HG03060 (cell line): ENCODE measurements around the gene NR6A1.
"Not testable (repeated sequence)": the region's sequence is repeated elsewhere in the genome, so short reads cannot be mapped to it uniquely, and the experiment has no call there.

Experiments
- ATAC-seq: cut with Tn5 transposase; IDR thresholded peaks from one replicate; pipeline ENCODE4 v1.9.1; 2021; ENCODE audit warnings: low read depth, moderate number of reproducible peaks; ENCODE audit not compliant: unreplicated experiment

NR6A1 gene

GRCh38 chr9:124778575-124779367 is 7.7 kb upstream of the NR6A1 start:
- ATAC-seq = no peak

GRCh38 chr9:124776954-124777648 is 6.0 kb upstream of the NR6A1 start, which contains the start of gene OLFML2A:
Gene OLFML2A, plus strand, starts transcription at chr9:124777133. Its CDS starts 138 bp downstream, at chr9:124777271.
- no peak for ATAC-seq

- ATAC-seq = no peak
Observed at GRCh38 chr9:124776618-124776953, 5.5 kb upstream of the NR6A1 start.

GRCh38 chr9:124774129-124774978 is 3.2 kb upstream of the NR6A1 start:
- no peak for ATAC-seq

- no peak for ATAC-seq
Observed at GRCh38 chr9:124773473-124774128, 2.5 kb upstream of the NR6A1 start.

GRCh38 chr9:124772877-124773276 is 1.8 kb upstream of the NR6A1 start:
- not testable (repeated sequence) for ATAC-seq

GRCh38 chr9:124771867-124772679 is 962 bp upstream of the NR6A1 start:
- ATAC-seq = no peak

- ATAC-seq = no peak
Observed at GRCh38 chr9:124770359-124771020, 621 bp downstream of the NR6A1 start.

- no peak for ATAC-seq
Observed at GRCh38 chr9:124769549-124770358, 1.4 kb downstream of the NR6A1 start.

GRCh38 chr9:124768750-124769548 is 2.2 kb downstream of the NR6A1 start:
- no peak for ATAC-seq

GRCh38 chr9:124768334-124768733 is 2.8 kb downstream of the NR6A1 start:
- no peak for ATAC-seq

- ATAC-seq = no peak
Observed at GRCh38 chr9:124767821-124768220, 3.3 kb downstream of the NR6A1 start.

- ATAC-seq = no peak
Observed at GRCh38 chr9:124766815-124767554, 4.1 kb downstream of the NR6A1 start.

- no peak for ATAC-seq
Observed at GRCh38 chr9:124766326-124766725, 4.8 kb downstream of the NR6A1 start.

GRCh38 chr9:124765439-124765835 is 5.7 kb downstream of the NR6A1 start:
- ATAC-seq = no peak

GRCh38 chr9:124764774-124765438 is 6.2 kb downstream of the NR6A1 start:
- no peak for ATAC-seq
